Nephron (organoid): ENCODE data around the gene MEX3A.

Experiments
- H3K27ac Mint-ChIP-seq, 3 experiments: 2 replicates each; pipeline ENCODE4 v1.8.0; 2020; ENCODE audit warnings: mixed read lengths in 3 of 3, mild to moderate bottlenecking in 2 of 3, moderate library complexity in 1 of 3
- H3K27me3 Mint-ChIP-seq: 2 replicates; pipeline ENCODE4 v1.8.0; 2021; ENCODE audit warnings: low read depth, mild to moderate bottlenecking, moderate library complexity, mixed read lengths
- H3K36me3 Mint-ChIP-seq: 2 replicates; pipeline ENCODE4 v1.8.0; 2020; ENCODE audit warnings: low read depth, mixed read lengths
- H3K4me1 Mint-ChIP-seq: 2 replicates; pipeline ENCODE4 v1.8.0; 2020; ENCODE audit warnings: mixed read lengths
- H3K4me3 Mint-ChIP-seq, 3 experiments: 2 replicates each; pipeline ENCODE4 v1.8.0; 2020; ENCODE audit warnings: mild to moderate bottlenecking in 3 of 3, mixed read lengths in 3 of 3, moderate library complexity in 2 of 3
- H3K9me3 Mint-ChIP-seq: 2 replicates; pipeline ENCODE4 v1.8.0; 2020; ENCODE audit warnings: mixed read lengths
- TF ChIP-seq, protein P1 (sequence below), 3 experiments: fragments of 200-600 bp; sonication (generic); IDR thresholded peaks; one replicate each; pipeline ENCODE4 v1.5.0; 2021; ENCODE audit warnings: antibody characterized with exemption in 3 of 3; ENCODE audit not compliant: unreplicated experiment in 3 of 3

The MEX3A gene

DNA sequence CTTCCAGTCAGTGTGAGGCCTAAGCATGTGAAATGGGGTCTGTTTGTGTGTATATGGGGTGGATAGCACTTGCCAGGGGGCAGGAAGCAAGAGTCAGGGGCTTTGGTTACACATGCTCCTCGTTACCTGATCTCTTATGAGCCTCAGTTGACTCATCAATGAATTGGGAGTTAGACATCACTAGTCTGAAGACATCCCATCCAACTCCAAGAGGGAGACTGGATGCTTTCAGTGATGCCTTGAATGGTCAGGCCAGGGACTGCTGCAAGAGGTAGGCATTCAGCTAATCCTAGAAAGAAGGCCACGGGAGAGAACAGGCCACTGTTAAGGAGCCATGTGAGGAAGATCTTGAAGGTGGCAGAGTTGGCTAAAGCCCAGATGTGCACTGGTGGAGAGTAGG, 15.0 kb downstream of the MEX3A start:
- H3K36me3 Mint-ChIP-seq: peaks cover 6% of the 10 kb centered on the region
- TF ChIP-seq, protein P1, sequence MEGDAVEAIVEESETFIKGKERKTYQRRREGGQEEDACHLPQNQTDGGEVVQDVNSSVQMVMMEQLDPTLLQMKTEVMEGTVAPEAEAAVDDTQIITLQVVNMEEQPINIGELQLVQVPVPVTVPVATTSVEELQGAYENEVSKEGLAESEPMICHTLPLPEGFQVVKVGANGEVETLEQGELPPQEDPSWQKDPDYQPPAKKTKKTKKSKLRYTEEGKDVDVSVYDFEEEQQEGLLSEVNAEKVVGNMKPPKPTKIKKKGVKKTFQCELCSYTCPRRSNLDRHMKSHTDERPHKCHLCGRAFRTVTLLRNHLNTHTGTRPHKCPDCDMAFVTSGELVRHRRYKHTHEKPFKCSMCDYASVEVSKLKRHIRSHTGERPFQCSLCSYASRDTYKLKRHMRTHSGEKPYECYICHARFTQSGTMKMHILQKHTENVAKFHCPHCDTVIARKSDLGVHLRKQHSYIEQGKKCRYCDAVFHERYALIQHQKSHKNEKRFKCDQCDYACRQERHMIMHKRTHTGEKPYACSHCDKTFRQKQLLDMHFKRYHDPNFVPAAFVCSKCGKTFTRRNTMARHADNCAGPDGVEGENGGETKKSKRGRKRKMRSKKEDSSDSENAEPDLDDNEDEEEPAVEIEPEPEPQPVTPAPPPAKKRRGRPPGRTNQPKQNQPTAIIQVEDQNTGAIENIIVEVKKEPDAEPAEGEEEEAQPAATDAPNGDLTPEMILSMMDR (IDR thresholded peaks at IDR 0.05; ENCODE audit: unreplicated experiment in 3 of 3): no peak
- no peaks in the 10 kb centered on the region for H3K27me3 Mint-ChIP-seq
- H3K4me3 Mint-ChIP-seq: no peak overlapping the region
- H3K9me3 Mint-ChIP-seq: no peaks in the 10 kb centered on the region
- H3K27ac Mint-ChIP-seq: peak overlapping the region in 1 of 3 experiments; percentile 34
- H3K4me1 Mint-ChIP-seq: peaks cover 19% of the 10 kb centered on the region

DNA sequence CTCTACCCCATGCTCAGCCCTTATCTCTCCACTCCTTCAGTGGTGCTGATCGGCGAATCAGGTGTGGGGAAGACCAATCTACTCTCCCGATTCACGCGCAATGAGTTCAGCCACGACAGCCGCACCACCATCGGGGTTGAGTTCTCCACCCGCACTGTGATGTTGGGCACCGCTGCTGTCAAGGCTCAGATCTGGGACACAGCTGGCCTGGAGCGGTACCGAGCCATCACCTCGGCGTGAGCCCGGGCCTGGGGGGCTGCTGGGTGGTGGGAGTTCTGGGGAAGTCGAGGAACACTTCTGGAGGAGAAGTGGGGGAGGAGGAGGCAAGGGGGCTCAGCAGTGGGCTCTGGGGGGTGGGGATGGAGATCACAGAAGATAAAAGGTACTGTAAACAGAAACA, 16.4 kb downstream of the MEX3A start:
- Mint-ChIP-seq H3K27ac (peak overlapping the region in 1 of 3 experiments; percentile 40), H3K9me3 (no peaks in the 10 kb centered on the region), H3K27me3 (peaks cover 3% of the 10 kb centered on the region), H3K4me1 (peaks cover 9% of the 10 kb centered on the region), H3K4me3 (no peak overlapping the region), H3K36me3 (no peaks in the 10 kb centered on the region)
- TF ChIP-seq, protein P1 (IDR thresholded peaks at IDR 0.05; ENCODE audit: unreplicated experiment in 3 of 3): no peak

DNA sequence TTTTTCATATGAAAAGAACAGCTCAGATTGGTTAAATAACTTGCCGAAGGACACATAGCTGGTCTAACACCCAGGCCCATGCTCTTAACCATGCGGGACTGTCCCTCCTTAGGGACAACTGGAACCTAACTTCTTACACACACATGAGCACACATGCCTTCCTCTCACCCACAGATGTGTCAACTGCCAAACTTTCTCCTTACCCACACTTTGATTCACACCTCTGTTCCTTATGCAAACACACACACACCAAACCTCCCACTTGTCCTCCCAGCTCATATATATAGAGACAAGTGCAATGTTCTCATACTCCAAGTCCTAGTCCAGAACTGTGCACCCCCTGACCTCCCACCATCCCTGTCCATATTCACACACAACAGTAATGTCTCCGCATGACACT, 17.1 kb downstream of the MEX3A start:
- H3K9me3 Mint-ChIP-seq: no peaks in the 10 kb centered on the region
- H3K4me3 Mint-ChIP-seq: no peak overlapping the region
- peaks cover 5% of the 10 kb centered on the region for H3K4me1 Mint-ChIP-seq
- TF ChIP-seq, protein P1 (IDR thresholded peaks at IDR 0.05; ENCODE audit: unreplicated experiment in 3 of 3): no peak
- H3K27me3 Mint-ChIP-seq: peaks cover 3% of the 10 kb centered on the region
- no peak overlapping the region for H3K27ac Mint-ChIP-seq
- no peaks in the 10 kb centered on the region for H3K36me3 Mint-ChIP-seq

DNA sequence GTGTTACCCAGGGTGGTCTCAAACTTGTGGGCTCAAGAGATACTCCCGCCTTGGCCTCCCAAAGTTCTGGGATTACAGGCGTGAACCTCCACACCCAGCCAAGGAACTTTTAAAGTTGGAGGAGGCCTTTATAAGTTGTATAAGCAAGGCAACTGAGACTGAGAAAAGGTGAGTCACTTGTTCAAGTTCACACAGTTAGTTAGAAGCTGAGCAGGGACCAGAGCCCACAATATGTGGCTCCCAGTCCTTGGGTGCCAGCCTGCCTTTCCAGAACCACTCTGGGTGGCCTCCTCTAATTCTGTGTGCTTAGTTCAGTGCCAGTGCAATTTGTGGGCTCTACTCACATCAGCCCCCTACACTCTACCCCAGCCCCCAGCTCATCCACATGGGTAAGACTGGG, 17.6 kb downstream of the MEX3A start:
- peaks cover 3% of the 10 kb centered on the region for H3K27me3 Mint-ChIP-seq
- no peak overlapping the region for H3K4me3 Mint-ChIP-seq
- TF ChIP-seq, protein P1 (IDR thresholded peaks at IDR 0.05; ENCODE audit: unreplicated experiment in 3 of 3): no peak
- no peaks in the 10 kb centered on the region for H3K9me3 Mint-ChIP-seq
- H3K4me1 Mint-ChIP-seq: peaks cover 3% of the 10 kb centered on the region
- H3K36me3 Mint-ChIP-seq: no peaks in the 10 kb centered on the region
- H3K27ac Mint-ChIP-seq: no peak overlapping the region

DNA sequence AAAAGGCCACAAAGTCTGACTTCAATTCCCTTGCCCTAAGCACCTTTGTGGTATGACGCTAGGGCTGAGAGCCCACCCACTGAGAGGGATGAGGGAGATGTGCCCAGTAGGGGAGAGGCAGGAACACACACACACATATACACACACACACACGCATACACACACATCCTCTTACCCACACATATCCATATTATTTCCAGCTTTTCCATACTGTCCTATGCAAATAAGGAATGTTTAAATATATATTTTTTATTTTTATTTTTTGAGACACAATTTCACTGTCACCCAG, 18.3 kb downstream of the MEX3A start:
- no peaks in the 10 kb centered on the region for H3K36me3 Mint-ChIP-seq
- peaks cover 3% of the 10 kb centered on the region for H3K4me1 Mint-ChIP-seq
- H3K27me3 Mint-ChIP-seq: peaks cover 3% of the 10 kb centered on the region
- no peak overlapping the region for H3K4me3 Mint-ChIP-seq
- H3K27ac Mint-ChIP-seq: no peak overlapping the region
- no peaks in the 10 kb centered on the region for H3K9me3 Mint-ChIP-seq
- TF ChIP-seq, protein P1 (IDR thresholded peaks at IDR 0.05; ENCODE audit: unreplicated experiment in 3 of 3): no peak

DNA sequence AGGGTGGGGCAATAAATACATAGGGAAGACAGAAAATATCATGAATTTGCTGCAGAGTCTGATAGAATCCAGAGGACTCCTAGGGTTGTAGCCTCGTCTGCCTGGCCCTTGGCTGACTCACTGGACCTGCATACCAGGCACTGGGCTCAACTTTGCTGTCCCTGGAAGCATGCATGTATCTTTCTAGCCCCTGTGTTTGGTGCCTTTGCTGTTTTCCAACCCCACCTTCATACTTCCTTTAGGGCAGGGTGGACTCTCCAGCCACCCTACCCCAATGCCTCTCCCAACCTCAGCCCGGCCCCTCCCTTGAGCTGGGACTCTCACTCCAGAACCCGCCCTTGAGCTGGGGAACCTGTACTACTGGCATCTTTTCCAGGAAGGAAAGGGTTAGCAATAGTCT, 20.1 kb downstream of the MEX3A start:
- peaks cover 5% of the 10 kb centered on the region for H3K36me3 Mint-ChIP-seq

More for the DNA sequence above, 20.1 kb downstream of the MEX3A start:
- Mint-ChIP-seq H3K27me3 (peaks cover 3% of the 10 kb centered on the region), H3K27ac (peak overlapping the region in 1 of 3 experiments; percentile 22), H3K9me3 (no peaks in the 10 kb centered on the region), H3K4me3 (peak overlapping the region in 1 of 3 experiments; percentile 69), H3K4me1 (peaks cover 3% of the 10 kb centered on the region)
- TF ChIP-seq, protein P1 (IDR thresholded peaks at IDR 0.05; ENCODE audit: unreplicated experiment in 3 of 3): no peak
